ENCODE measurements around the gene ARAF.

GRCh38 chrX:47577424-47577823 is 16.4 kb downstream of the ARAF start:
- no peak for TF ChIP-seq CTCF (IDR thresholded peaks at IDR 0.05; ENCODE audit: low read length)
- no peak for TF ChIP-seq EZH2phosphoT487 (IDR thresholded peaks at IDR 0.05; ENCODE audit: low read length)
- TF ChIP-seq EZH2 (optimal IDR thresholded peaks at IDR 0.05; ENCODE audit: low read depth, low read length) = no peak

Measured in MM.1S (cell line).